Stimulated activated CD4-positive, alpha-beta T cell treated with anti-CD3 and anti-CD28 coated beads, Interleukin-1b, Interleukin-23, amount 100 ng/mL, for 1 hour (primary cell): ENCODE measurements around the gene DISC1.
"Not testable (repeated sequence)": the region's sequence is repeated elsewhere in the genome, so short reads cannot be mapped to it uniquely, and the experiment has no call there.

ENCODE experiments used
- DNase-seq, 2 donors: peaks; one replicate each; pipeline ENCODE4 v3.0.0-alpha.2; 2020; ENCODE audit warnings: low read depth in 2 of 2

The DISC1 gene

GRCh38 chr1:231931846-231932454, 305.4 kb downstream of the DISC1 start:
- DNase-seq = peak in 1 of 2 donors; percentile 17

- DNase-seq = no peak
Observed at GRCh38 chr1:231933711-231934626, 307.4 kb downstream of the DISC1 start.

- no peak for DNase-seq
Observed at GRCh38 chr1:231934797-231935196, 308.2 kb downstream of the DISC1 start.

GRCh38 chr1:231935856-231936255, 309.3 kb downstream of the DISC1 start:
- DNase-seq = no peak

GRCh38 chr1:231936983-231937775, 310.6 kb downstream of the DISC1 start:
- no peak for DNase-seq

GRCh38 chr1:231938211-231938610, 311.6 kb downstream of the DISC1 start:
- no peak for DNase-seq

DNA sequence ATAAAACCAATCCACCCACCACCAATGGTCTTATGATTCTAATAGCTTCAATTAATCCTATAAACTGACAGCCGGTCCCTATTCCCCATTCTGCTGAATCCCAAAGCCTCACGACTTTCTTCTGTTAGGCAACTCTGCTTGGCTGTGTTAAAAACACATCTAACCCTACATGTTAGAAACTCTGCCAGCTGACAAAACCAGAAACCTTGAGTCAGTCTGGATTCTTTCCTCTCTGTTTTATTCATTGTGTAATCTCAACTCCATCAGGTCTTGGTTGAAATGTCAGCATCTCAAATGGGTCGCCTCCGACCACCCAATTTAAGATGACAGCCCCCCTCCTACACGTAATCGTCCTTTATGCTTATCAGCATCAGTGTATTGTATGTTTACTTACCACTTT, 312.1 kb downstream of the DISC1 start:
- no peak for DNase-seq

DNA sequence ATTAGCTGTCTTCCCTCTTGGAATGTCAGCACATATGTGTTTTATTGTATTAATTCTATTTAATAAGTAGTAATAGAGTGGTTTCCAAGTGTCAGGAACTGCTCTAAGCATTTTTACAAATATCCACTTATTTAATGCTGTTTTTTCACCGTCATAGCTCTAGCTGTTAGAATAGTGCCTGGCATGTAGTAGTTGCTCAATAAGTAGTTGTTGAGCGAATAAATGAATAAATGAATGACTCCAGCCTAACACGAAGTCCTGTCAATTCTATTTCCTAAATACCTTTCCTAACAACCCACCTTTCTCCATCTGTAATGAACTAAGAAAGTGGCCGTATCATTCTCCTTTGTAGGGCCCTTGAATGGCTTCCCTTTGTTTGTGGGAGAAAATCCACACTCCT, 312.5 kb downstream of the DISC1 start:
- no peak for DNase-seq

DNA sequence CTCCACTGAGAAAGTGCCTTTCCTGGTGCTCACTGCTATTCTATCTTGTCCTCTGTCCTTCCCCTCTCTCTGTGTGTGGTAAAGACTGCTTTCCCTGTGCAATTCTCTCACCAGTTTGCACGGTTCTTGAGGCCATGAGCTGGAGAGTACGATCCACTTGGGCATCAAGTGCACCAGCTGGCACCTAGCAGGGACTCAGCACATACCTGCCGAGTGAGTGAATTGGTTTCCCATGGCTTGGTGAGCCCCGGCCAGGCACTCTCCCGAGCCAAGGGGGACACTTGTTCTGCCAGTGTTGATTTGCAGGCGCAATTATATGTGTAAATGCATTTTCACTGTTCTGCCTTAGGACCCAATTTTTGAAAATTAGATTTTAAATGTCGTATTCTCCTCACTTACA, 313.5 kb downstream of the DISC1 start:
- DNase-seq = no peak

DNA sequence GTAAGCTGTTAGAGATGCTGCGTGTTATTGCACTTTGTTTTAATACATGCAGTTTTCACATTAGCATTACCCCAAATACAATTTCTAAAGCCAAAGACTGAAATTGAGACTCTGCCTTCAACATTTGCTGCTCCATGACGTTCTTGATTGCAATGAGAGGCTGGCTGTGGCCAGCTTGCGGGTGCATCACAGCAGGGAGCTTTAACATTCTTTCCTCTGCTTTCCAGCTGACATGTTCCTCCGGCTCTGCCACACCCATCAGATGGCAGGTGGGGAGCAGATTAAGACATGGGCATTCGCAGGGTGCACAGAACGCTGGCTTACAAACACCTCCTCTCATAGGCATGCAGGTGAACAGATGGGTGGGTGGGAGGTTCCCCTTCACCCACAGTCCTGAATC, 314.1 kb downstream of the DISC1 start:
- no peak for DNase-seq

- DNase-seq = no peak
Observed at GRCh38 chr1:231943084-231943483, 316.5 kb downstream of the DISC1 start.

DNA sequence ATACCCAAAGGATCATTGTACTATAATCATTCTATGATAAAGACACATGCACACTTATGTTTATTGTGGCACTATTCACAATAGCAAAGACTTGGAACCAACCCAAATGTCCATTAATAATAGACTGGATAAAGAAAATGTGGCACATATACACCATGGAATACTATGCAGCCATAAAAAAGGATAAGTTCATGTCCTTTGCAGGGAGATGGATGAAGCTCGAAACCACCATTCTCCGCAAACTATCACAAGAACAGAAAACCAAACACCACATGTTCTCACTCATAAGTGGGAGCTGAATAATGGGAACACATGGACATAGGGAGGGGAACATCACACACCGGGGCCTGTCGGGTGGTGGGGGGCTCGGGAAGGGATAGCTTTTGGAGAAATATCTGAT, 321.5 kb downstream of the DISC1 start:
- DNase-seq = not testable (repeated sequence)

- no peak for DNase-seq
Observed at GRCh38 chr1:231949277-231950091, 322.9 kb downstream of the DISC1 start.

DNA sequence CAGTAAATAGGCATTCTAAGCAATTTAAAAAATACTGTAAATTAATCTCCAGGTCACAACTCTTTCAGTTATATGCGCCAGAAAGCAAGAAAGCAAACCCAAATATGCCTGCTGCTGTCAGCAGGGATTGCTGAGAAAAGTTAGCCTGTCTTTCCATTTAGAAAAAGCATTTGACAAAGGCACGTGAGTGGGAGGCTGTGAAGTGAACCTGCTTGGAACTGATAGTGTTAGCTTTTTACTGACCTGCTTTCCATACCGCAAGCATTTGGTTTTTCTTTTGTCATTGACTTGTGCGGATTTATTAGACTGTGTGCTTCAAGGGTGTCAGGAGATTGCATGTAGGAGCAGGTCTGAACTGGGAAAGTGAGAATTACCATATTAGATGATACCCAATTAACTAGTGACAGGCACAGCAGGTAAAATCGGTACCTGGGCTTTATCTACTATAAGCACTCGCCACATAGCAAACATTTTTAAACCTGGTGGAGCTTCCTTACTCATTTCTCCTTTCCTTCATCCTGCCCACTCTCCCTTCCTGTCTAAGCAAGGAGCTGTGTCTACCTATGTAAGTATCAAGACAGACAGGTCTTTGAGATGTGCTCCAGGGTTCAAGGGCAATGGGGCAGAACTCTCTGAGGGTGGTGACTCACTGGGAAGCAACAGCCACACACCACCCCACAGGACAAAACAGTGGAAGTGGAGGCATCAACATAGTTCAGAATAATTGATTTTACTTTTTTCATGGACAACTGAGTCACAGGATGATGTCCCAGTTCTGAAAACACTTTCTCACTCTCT, 323.9 kb downstream of the DISC1 start:
- DNase-seq = no peak

DNA sequence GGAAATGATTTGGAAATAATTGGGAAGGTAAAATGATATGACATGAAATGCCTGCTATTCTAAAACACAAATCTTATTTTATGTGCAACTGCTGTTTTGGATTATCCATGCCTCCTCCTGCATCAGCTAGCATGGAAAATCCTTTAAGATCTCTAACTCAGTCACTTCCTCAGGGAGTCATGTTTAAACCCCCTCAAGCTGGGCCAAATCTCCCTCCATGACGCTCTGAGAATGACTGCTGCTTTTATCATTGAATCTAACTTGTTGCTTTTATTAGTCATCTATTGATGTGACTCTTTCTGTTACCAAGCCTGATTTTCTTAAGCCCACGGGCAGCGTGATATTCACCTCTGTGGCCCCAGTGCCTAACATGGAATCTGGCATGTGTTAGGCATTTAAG, 324.8 kb downstream of the DISC1 start:
- no peak for DNase-seq

DNA sequence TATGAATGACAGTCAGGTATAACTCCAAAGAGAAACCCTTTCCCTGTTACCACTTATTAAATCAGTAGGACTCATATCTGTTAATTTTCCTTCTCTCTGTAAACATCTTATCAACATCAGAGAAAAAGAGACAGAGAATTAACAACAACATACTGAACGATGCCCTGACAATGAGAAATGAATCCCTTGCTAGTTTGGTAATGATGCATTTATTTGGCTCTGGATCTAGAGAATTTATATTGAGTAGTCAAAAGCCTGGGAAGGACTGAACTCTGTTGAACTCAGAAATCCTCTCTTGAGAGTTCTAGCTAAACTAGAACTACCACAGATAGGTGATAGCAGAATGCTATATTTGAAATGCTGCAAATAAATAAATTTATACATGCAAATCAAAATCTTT, 325.6 kb downstream of the DISC1 start:
- no peak for DNase-seq

DNA sequence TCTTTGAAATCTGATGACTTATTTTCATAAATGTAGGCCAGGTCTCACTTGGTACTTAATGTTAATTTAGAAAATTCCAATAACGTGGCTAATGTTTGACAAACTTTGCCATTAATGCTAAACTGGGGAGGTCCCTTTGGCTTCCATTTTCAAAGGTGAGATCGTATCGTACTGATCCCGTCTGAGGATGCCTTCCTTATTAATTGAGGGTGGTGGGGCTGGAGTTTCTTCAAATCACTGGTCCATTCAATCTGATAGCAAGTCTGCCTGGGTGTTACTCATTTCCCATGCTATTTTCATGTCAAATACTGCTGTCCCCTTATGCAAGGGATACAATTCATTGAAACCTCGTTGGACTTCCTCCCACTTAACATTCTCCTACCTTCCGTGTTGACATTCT, 327.1 kb downstream of the DISC1 start:
- DNase-seq = no peak

DNA sequence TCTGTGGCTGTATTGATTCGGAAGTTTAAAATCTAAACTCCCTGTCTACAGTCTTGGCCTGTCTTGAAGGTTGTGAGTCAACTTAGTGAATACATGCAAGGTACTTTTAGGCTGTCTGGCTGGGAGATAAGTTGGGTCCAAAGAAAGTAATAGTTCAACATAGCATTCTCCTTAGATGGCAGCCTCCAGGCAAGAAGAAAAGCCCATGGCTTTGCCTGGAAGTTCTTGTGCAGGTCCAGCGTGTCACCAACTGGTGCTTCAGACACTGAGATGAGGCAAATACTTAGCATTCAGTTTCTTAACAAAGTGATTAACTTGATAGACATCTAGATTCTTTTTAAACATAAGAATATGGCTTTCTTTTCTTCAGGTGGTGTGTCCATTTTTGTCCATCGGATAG, 328.2 kb downstream of the DISC1 start:
- DNase-seq = no peak

GRCh38 chr1:231957359-231957758, 330.8 kb downstream of the DISC1 start:
- DNase-seq = no peak

DNA sequence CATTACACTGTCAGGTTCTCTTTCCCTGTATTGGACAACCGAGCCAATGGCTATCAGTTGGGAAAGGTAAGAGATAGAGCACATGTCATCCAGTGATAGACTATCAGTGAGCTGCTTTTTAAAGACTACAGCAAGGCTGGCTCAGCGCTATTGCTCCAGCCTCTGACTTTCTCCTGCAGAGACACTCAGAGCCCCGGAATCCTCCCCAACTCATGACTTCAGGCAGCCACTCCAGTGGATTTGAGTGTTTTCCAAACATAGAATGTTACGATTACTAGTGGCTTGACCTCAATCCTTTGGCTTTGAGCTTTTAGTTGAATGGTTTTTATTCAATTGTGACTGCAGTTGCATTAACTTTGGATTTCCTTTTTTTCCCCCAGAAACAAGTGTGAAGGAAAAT, 331.9 kb downstream of the DISC1 start:
- no peak for DNase-seq
